GM12878 (cell line): ENCODE measurements around the gene NT5E. TPM values are rescaled to one million over a fixed set of nuclear protein-coding genes. Genes with fewer than 3 reads are reported as not detected.

ENCODE experiments used
- ATAC-seq: fragments of 200-7000 bp; cut with Tn5 transposase; 3 replicates; pipeline ENCODE4 v1.9.1; 2020; ENCODE audit warnings: mild to moderate bottlenecking, moderate library complexity
- BruUV-seq: library from RNA; stranded (reverse); fragments of 400-500 nt; replicated peaks from 2 replicates; lab custom pipeline; 2021; lab: Mats Ljungman, UMichigan
- CTCF ChIA-PET: fragments of 300-600 bp; sonication (Branson Sonifier 250); formaldehyde crosslinking; extraction: SDS; loops from one replicate; lab custom pipeline; 2021; ENCODE audit warnings: inconsistent platforms; lab: Yijun Ruan, JAX
- POLR2A ChIA-PET: fragments of 350-600 bp; formaldehyde crosslinking; extraction: SDS; loops from one replicate; lab custom pipeline; 2021; ENCODE audit warnings: inconsistent platforms; lab: Charles Lee
- RAD21 ChIA-PET: fragments of 300-600 bp; sonication (Branson Sonifier 250); formaldehyde crosslinking; loops from one replicate; lab custom pipeline; 2023; ENCODE audit warnings: antibody characterized with exemption; ENCODE audit not compliant: unreplicated experiment; lab: Charles Lee
- SMC1A ChIA-PET: fragments of 300-600 bp; sonication (Branson Sonifier 250); formaldehyde crosslinking; loops from one replicate; lab custom pipeline; 2023; ENCODE audit not compliant: unreplicated experiment, uncharacterized antibody; lab: Charles Lee
- DNase-seq: peaks from one replicate; pipeline ENCODE4 v3.0.0-alpha.2; 2011; ENCODE audit warnings: low read depth, low spot score
- FAIRE-seq: peaks from 3 replicates; lab custom pipeline; 2011; peaks lifted over from hg19 to GRCh38; lab: Jason Lieb, UNC
- H2AFZ ChIP-seq: 2 replicates; pipeline ENCODE4 v1.6.0; 2011; ENCODE audit warnings: low read depth, low read length, control low read depth; ENCODE audit not compliant: control insufficient read depth
- H3K27ac ChIP-seq: 2 replicates; pipeline ENCODE4 v1.5.1; 2011; ENCODE audit warnings: control low read depth; ENCODE audit not compliant: control insufficient read depth, insufficient read depth
- H3K27me3 ChIP-seq, 2 experiments: replicated peaks in 1 of 2; 2 replicates each; pipeline versions ENCODE4 v1.6.0 to v1.6.1; 2011; ENCODE audit warnings: low read length in 1 of 2; ENCODE audit not compliant: control insufficient read depth in 2 of 2, insufficient read depth in 2 of 2
- H3K36me3 ChIP-seq, 2 experiments: 2 replicates each; pipeline ENCODE4 v1.5.1; 2011; ENCODE audit warnings: low read length in 1 of 2; ENCODE audit not compliant: control insufficient read depth in 2 of 2, insufficient read depth in 2 of 2
- H3K4me1 ChIP-seq: 2 replicates; pipeline ENCODE4 v1.6.1; 2011; ENCODE audit warnings: mild to moderate bottlenecking, low read length, moderate library complexity, mixed read lengths; ENCODE audit not compliant: control insufficient read depth, insufficient read depth
- H3K4me2 ChIP-seq: 2 replicates; pipeline ENCODE4 v1.6.0; 2011; ENCODE audit warnings: control low read depth; ENCODE audit not compliant: control insufficient read depth, insufficient read depth
- H3K4me3 ChIP-seq: fragments of 200-600 bp; sonication (generic); 2 replicates; pipeline ENCODE4 v1.5.1; 2016
- H3K79me2 ChIP-seq: 2 replicates; pipeline ENCODE4 v1.6.0; 2011; ENCODE audit warnings: low read length; ENCODE audit not compliant: control insufficient read depth, insufficient read depth
- H3K9ac ChIP-seq: 2 replicates; pipeline ENCODE4 v1.8.0; 2011; ENCODE audit warnings: low read length, control low read depth, mixed read lengths; ENCODE audit not compliant: control insufficient read depth, insufficient read depth
- H3K9me3 ChIP-seq: replicated peaks from 3 replicates; pipeline ENCODE4 v1.5.1; 2011; ENCODE audit warnings: mild to moderate bottlenecking, low read length; ENCODE audit not compliant: control insufficient read depth, insufficient read depth
- H4K20me1 ChIP-seq: 2 replicates; pipeline ENCODE4 v1.6.0; 2011; ENCODE audit not compliant: control insufficient read depth, insufficient read depth
- ATF2 ChIP-seq: IDR thresholded peaks from 2 replicates; pipeline ENCODE4 v1.6.1; 2012; ENCODE audit warnings: low read length, inconsistent platforms
- BHLHE40 ChIP-seq, 2 experiments: fragments of 450-650 bp in 1 of 2; IDR thresholded peaks; 2 replicates each; pipeline ENCODE4 v1.6.1; 2011 to 2017; ENCODE audit warnings: low read depth in 2 of 2, borderline replicate concordance in 1 of 2, improper control_type of control experiment in 1 of 2, low read length in 1 of 2, mild to moderate bottlenecking in 1 of 2
- CREM ChIP-seq: IDR thresholded peaks from 2 replicates; pipeline ENCODE4 v1.6.1; 2014; ENCODE audit warnings: antibody characterized with exemption, low read depth
- EED ChIP-seq: sonication (generic); IDR thresholded peaks from 2 replicates; pipeline ENCODE4 v1.6.1; 2016; ENCODE audit warnings: antibody characterized with exemption, low read depth
- ESRRA ChIP-seq: IDR thresholded peaks from 2 replicates; pipeline ENCODE4 v1.6.1; 2012; ENCODE audit warnings: mild to moderate bottlenecking, low read length, improper control_type of control experiment
- EZH2 ChIP-seq: IDR thresholded peaks from 2 replicates; pipeline ENCODE4 v1.6.1; 2012; ENCODE audit warnings: low read depth, mild to moderate bottlenecking, control low read depth, inconsistent platforms, low read length, borderline replicate concordance; ENCODE audit not compliant: control insufficient read depth
- FOS ChIP-seq: IDR thresholded peaks from 3 replicates; pipeline ENCODE4 v1.6.1; 2011; ENCODE audit warnings: borderline replicate concordance; ENCODE audit not compliant: insufficient read length; ENCODE audit errors: extremely low read depth
- IKZF1 ChIP-seq: fragments of 450-650 bp; conservative IDR thresholded peaks from 2 replicates; pipeline ENCODE4 v1.6.1; 2017; ENCODE audit warnings: antibody characterized with exemption, mild to moderate bottlenecking
- NFYB ChIP-seq: IDR thresholded peaks from 2 replicates; pipeline ENCODE4 v1.6.1; 2011; ENCODE audit warnings: low read depth, mild to moderate bottlenecking, low read length, improper control_type of control experiment, moderate library complexity; ENCODE audit not compliant: insufficient read depth
- RB1 ChIP-seq: fragments of 450-650 bp; formaldehyde crosslinking; IDR thresholded peaks from 2 replicates; pipeline ENCODE4 v1.6.1; 2017; ENCODE audit warnings: mild to moderate bottlenecking, borderline replicate concordance
- REST ChIP-seq: IDR thresholded peaks from 2 replicates; pipeline ENCODE4 v1.6.1; 2012; ENCODE audit warnings: mild to moderate bottlenecking, low read depth, low read length
- WGBS: methylation state at CpG from one replicate; pipeline ENCODE4 v1.1.6; 2016; ENCODE audit warnings: low lambda C conversion rate; ENCODE audit not compliant: insufficient replicate concordance, insufficient coverage; ENCODE audit errors: missing lambda C conversion rate; 5-methylcytosine and 5-hydroxymethylcytosine counted together
- in situ Hi-C: fragments of 300-500 bp; cut with MboI; formaldehyde crosslinking; loops from 9 replicates; pipeline ENCODE4 v1.14.3; 2018; ENCODE audit warnings: mixed read lengths
- intact Hi-C: fragments of 100-400 bp; cut with micrococcal nuclease; formaldehyde crosslinking; loops from one replicate; pipeline ENCODE4 v1.14.2; 2022; ENCODE audit not compliant: unreplicated experiment
- polyA plus RNA-seq, 11 experiments: library from polyadenylated mRNA; depleted of rRNA in 4 of 11; unstranded in 6 of 11; stranded (reverse) in 5 of 11; fragments of >200 nt; fragmentation: Nextera tagmentation in 4 of 11; fragmentation: Illumina TruSeq in 1 of 11; extraction: Ambion mirVana in 4 of 11; extraction: Trizol in 1 of 11; gene quantifications; 1 replicate in 1 of 11; 2 replicates in 10 of 11; pipeline versions ENCODE4 v1.2.1 to v1.2.3, GENCODE V29; 2011 to 2016; ENCODE audit warnings: inconsistent platforms in 2 of 11, missing spikeins in 2 of 11, low read depth in 1 of 11
- total RNA-seq, 4 experiments: library from RNA; depleted of rRNA in 3 of 4; stranded (reverse); fragments of >200 nt in 3 of 4; fragmentation: Illumina TruSeq in 1 of 4; extraction: Trizol in 1 of 4; gene quantifications; 2 replicates each; pipeline versions ENCODE4 v1.2.1 to v1.2.3, GENCODE V29; 2013 to 2021

NT5E gene
- total and polyA plus RNA-seq, 10 of the 15 experiments (the other 5 are each of a cell fraction or from before 2014, with no cell fraction given) = 1.9 to 9.7 (median 7.3) TPM

GRCh38 chr6:85421181-85421580 is 28.7 kb upstream of the NT5E start:
- intact Hi-C loops = no loop called here
- Histone ChIP-seq H2AFZ (no peak overlapping the region), H3K4me1 (peaks cover 9% of the 10 kb centered on the region), H3K4me2 (no peak overlapping the region), H3K9ac (no peak overlapping the region), H3K36me3 (no peaks in the 10 kb centered on the region), H3K27me3 (no peaks in the 10 kb centered on the region), H3K27ac (no peak overlapping the region), H3K4me3 (no peak overlapping the region), H3K9me3 (peaks cover 3% of the 10 kb centered on the region), H3K79me2 (no peaks in the 10 kb centered on the region), H4K20me1 (no peaks in the 10 kb centered on the region)
- CTCF ChIA-PET = interaction anchor here (0.5 to 4.1 kb wide), 8 partner anchors 11 to 912 kb away, joined by 3 to 17 read pairs (median 3); no protein-coding TSS in a partner anchor
- SMC1A ChIA-PET = interaction anchor here (1.0 to 2.2 kb wide), 5 partner anchors 9 to 62 kb away, joined by 3 to 7 read pairs (median 5); no protein-coding TSS in a partner anchor
- POLR2A ChIA-PET = interaction anchor here (1.3 to 4.7 kb wide), 2 partner anchors 29 to 55 kb away, joined by 3 to 27 read pairs; partner anchors contain the start of gene NT5E
- BruUV-seq = no TSS peak
- RAD21 ChIA-PET = interaction anchor here (0.7 to 4.4 kb wide), 4 partner anchors 18 to 73 kb away, joined by 3 to 34 read pairs (median 4); partner anchors contain the start of gene NT5E
- in situ Hi-C loops = no loop called here
- ATAC-seq (no peak), FAIRE-seq (no peak), DNase-seq (no peak)
- TF ChIP-seq ESRRA = no peak
- no peak for TF ChIP-seq RB1
- TF ChIP-seq NFYB = no peak
- WGBS = 42% methylated on average over 2 of the region's 2 CpGs

GRCh38 chr6:85421972-85422371 is 27.9 kb upstream of the NT5E start:
- ATAC-seq = no peak
- no peak for FAIRE-seq
- Histone ChIP-seq H2AFZ (no peak overlapping the region), H3K36me3 (no peaks in the 10 kb centered on the region), H3K9ac (no peak overlapping the region), H3K4me3 (no peak overlapping the region), H3K27me3 (no peaks in the 10 kb centered on the region), H3K4me1 (peaks cover 9% of the 10 kb centered on the region), H3K27ac (no peak overlapping the region), H3K4me2 (no peak overlapping the region), H3K79me2 (no peaks in the 10 kb centered on the region), H3K9me3 (peaks cover 3% of the 10 kb centered on the region), H4K20me1 (no peaks in the 10 kb centered on the region)
- no peak for DNase-seq
- intact Hi-C loops = no loop called here
- RAD21 ChIA-PET = interaction anchor here (0.7 to 4.4 kb wide), 6 partner anchors 19 to 72 kb away, joined by 3 to 34 read pairs (median 3); partner anchors contain the start of gene NT5E
- CTCF ChIA-PET = interaction anchor here (0.7 to 4.1 kb wide), 9 partner anchors 10 to 62 kb away, joined by 3 to 17 read pairs (median 4); partner anchors contain the start of gene NT5E
- SMC1A ChIA-PET = interaction anchor here (0.9 to 2.2 kb wide), 8 partner anchors 8 to 70 kb away, joined by 3 to 8 read pairs (median 6); no protein-coding TSS in a partner anchor
- 85% methylated on average over 2 of the region's 2 CpGs for WGBS
- in situ Hi-C loops = no loop called here
- no TSS peak for BruUV-seq
- POLR2A ChIA-PET = interaction anchor here (0.5 to 4.7 kb wide), 3 partner anchors 28 to 84 kb away, joined by 3 to 27 read pairs (median 3); partner anchors contain the start of gene NT5E
- TF ChIP-seq FOS (no peak), EZH2 (no peak), CREM (no peak), IKZF1 (no peak), ATF2 (no peak), REST (no peak), EED (no peak), BHLHE40 (IDR thresholded peaks at IDR 0.05; ENCODE audit: borderline replicate concordance in 1 of 2, low read depth in 2 of 2, low read length in 1 of 2) (no peak)
